GM12891 (cell line): Measurements from ENCODE around the gene AVPR1B.
"Not testable (repeated sequence)": the region's sequence is repeated elsewhere in the genome, so short reads cannot be mapped to it uniquely, and the experiment has no call there.

ENCODE experiments used
- DNase-seq: peaks from one replicate; pipeline ENCODE4 v3.0.0; 2011; ENCODE audit warnings: low spot score; ENCODE audit not compliant: insufficient read length
- FAIRE-seq: peaks from 2 replicates; lab custom pipeline; 2011; peaks lifted over from hg19 to GRCh38; lab: Jason Lieb, UNC
- PAX5 ChIP-seq: IDR thresholded peaks from 2 replicates; pipeline ENCODE4 v1.6.1; 2011; ENCODE audit warnings: low read length, moderate library complexity, mild to moderate bottlenecking; ENCODE audit not compliant: insufficient read depth, severe bottlenecking
- POLR2A ChIP-seq: IDR thresholded peaks from 2 replicates; pipeline ENCODE4 v1.6.1; 2011; ENCODE audit warnings: low read depth, low read length, control low read depth
- POLR2AphosphoS5 ChIP-seq: IDR thresholded peaks from 2 replicates; pipeline ENCODE4 v1.6.1; 2011; ENCODE audit warnings: low read depth, low read length, control low read depth
- POU2F2 ChIP-seq: IDR thresholded peaks from 2 replicates; pipeline ENCODE4 v1.6.1; 2011; ENCODE audit warnings: low read depth, mild to moderate bottlenecking, control low read depth, low read length, moderate library complexity
- SPI1 ChIP-seq: IDR thresholded peaks from 2 replicates; pipeline ENCODE4 v1.6.1; 2011; ENCODE audit warnings: low read depth, low read length, control low read depth
- TAF1 ChIP-seq: IDR thresholded peaks from 2 replicates; pipeline ENCODE4 v1.6.1; 2011; ENCODE audit warnings: low read depth, low read length, control low read depth

The AVPR1B gene

DNA sequence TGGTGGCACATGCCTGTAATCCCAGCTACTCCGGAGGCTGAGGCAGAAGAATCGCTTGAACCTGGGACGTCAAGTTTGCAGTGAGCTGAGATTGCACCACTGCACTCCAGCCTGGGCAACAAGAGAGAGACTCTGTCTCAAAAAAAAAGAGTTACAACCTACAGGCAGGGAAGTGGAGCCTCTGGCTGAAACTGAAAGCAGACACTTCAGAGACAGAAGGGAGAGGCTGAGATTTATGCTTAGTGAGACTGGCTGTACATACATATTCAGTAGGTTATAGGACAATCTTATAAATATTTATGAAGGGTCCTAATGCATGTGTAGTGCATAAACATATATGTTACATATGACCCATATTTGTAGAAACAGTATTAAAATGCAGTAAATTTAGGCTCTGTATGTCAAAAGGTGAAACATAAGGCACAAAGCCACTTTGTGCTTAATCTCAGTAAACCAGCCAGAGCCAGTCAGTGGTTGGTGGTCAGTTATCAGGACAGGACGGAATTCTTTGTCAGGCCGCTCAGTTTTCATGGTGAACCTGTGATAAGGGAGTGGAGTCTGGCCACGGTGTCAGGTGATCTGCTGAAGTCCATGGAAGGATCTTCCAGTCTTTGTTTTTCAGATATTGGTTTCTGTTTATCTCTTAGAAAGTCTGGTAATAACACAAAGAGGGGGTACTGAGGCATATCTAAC lies 50.6 kb downstream of the AVPR1B start:
- DNase-seq (no peak), FAIRE-seq (no peak)
- no peak for TF ChIP-seq TAF1
- peak; percentile 83 for TF ChIP-seq SPI1

DNA sequence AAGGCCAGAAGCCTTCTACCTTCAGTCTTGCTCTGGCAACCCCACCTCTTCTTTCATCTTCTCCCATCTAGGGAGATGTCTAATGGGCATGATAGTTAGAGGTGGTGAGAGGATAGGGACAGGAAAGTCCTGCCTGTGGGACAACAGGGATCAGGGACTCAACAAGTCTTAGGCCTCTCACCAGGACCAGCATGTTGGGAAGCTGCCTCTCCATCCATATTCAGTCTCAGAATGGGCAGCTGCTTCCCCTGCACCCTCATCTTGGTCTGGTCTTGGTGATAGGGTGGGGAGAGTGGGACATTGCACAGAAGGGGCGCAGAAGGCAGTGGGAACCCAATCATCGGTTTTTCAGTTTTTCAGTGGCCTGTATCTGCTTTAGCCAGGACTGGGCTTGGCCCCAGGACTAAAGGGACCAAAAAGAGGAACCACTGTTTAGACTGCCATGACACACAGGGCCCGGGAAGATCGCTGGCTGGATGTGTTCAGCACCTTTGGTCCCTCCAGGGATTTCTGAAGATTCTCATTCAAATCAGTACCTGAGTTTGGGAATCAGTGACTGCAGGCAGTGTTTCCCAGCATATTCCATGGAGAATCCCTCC lies 51.5 kb downstream of the AVPR1B start:
- no peak for DNase-seq
- no peak for TF ChIP-seq SPI1
- TF ChIP-seq POLR2AphosphoS5 = no peak
- no peak for TF ChIP-seq TAF1
- no peak for TF ChIP-seq POU2F2
- TF ChIP-seq POLR2A = no peak
- no peak for TF ChIP-seq PAX5
- no peak for FAIRE-seq

DNA sequence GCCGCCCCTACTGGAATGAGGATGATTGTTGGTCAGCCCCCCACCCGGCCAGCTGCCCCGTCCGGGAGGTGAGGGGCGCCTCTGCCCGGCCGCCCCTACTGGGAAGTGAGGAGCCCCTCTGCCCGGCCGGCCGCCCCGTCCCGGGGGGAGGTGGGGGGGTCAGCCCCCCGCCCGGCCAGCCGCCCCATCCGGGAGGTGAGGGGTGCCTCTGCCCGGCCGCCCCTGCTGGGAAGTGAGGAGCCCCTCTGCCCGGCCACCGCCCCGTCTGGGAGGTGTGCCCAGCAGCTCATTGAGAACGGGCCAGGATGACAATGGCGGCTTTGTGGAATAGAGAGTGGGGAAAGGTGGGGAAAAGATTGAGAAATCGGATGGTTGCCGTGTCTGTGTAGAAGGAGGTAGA lies 52.7 kb downstream of the AVPR1B start:
- not testable (repeated sequence) for DNase-seq, FAIRE-seq

DNA sequence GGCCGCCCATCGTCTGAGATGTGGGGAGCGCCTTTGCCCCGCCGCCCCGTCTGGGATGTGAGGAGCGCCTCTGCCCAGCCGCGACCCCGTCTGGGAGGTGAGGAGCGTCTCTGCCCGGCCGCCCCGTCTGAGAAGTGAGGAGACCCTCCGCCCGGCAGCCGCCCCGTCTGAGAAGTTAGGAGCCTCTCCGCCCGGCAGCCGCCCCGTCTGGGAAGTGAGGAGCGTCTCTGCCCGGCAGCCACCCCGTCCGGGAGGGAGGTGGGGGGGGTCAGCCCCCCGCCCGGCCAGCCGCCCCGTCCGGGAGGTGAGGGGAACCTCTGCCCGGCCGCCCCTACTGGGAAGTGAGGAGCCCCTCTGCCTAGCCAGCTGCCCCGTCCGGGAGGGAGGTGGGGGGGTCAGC lies 53.2 kb downstream of the AVPR1B start:
- not testable (repeated sequence) for FAIRE-seq, DNase-seq

DNA sequence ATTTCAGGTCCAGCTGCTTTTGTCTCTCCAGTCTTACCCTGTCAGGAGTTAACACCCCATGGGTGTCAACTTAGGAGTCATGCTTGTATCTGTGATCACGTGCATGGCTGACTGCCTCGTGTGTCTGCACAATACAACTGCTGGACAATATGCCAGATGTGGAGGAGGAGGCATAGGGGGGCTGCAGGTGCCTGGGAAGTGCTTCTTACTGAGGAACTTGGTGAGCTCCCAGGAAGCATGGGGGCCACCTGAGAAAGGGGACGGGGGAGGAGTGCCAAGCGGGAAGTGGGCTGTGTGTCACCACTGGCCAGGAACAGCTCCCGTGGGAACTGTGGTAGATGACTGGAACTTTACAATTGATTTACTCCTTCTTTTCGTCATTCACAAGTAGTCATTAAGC lies 54.7 kb downstream of the AVPR1B start:
- no peak for FAIRE-seq
- TF ChIP-seq POU2F2 (no peak), SPI1 (no peak), TAF1 (no peak), PAX5 (no peak), POLR2AphosphoS5 (no peak), POLR2A (no peak)
- DNase-seq = no peak

DNA sequence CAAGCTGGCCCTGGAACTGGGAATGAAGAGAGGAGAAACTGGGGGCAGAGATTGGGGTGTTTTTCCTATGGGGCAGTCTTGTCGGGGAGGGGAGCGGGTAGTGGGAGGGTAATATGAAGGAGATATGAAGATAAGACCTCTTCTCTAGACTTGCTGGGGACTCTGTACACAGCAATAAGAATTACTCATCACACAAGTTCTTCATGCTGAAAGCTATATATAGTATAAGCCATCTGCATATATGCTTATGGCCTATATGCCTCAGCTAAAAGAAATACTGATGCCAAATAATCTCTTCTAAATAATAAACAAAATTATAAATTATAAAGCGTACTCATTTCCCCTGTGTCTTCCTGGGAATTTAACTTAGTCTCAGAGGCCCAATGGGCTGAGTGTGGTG lies 56.3 kb downstream of the AVPR1B start:
- FAIRE-seq (no peak), DNase-seq (no peak)
- TF ChIP-seq POLR2AphosphoS5 (no peak), TAF1 (no peak), SPI1 (no peak), PAX5 (no peak), POLR2A (no peak), POU2F2 (no peak)
